Erythroblast (primary cell): Measurements from ENCODE around the gene PRSS8.
"Not testable (repeated sequence)": the region's sequence is repeated elsewhere in the genome, so short reads cannot be mapped to it uniquely, and the experiment has no call there.

Experiments used
- DNase-seq, 2 experiments: peaks; one replicate each; lab custom pipeline; 2025; lab: John Stamatoyannopoulos, UW
- GATA1 ChIP-seq: IDR thresholded peaks from 2 replicates; pipeline ENCODE4 v1.6.1; 2011; ENCODE audit warnings: low read depth, mild to moderate bottlenecking, control low read depth, low read length, moderate library complexity
- POLR2A ChIP-seq: IDR thresholded peaks from 2 replicates; pipeline ENCODE4 v1.6.1; 2011; ENCODE audit warnings: mild to moderate bottlenecking, low read length

PRSS8 gene

DNA sequence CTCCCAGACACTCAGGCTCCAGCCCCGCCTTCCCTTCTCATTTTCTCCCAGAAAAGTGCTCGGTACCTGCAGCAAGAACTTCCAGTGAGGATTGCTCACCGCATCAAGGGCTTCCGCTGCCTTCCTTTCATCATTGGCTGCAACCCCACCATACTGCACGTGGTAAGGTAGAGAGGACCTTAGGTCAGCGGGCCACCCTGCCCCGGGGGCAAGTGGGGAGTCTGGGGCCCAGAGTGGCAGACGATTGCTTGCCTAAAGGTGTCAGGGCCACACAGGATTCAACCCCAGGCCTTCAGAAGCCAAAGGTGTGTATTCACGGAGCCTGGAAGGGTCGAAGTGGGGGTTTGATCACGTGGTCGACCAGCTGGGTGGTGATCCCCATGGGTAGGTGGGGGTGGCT lies 25.9 kb downstream of the PRSS8 start:
- TF ChIP-seq POLR2A: no peak
- TF ChIP-seq GATA1: no peak
- no peak for DNase-seq

DNA sequence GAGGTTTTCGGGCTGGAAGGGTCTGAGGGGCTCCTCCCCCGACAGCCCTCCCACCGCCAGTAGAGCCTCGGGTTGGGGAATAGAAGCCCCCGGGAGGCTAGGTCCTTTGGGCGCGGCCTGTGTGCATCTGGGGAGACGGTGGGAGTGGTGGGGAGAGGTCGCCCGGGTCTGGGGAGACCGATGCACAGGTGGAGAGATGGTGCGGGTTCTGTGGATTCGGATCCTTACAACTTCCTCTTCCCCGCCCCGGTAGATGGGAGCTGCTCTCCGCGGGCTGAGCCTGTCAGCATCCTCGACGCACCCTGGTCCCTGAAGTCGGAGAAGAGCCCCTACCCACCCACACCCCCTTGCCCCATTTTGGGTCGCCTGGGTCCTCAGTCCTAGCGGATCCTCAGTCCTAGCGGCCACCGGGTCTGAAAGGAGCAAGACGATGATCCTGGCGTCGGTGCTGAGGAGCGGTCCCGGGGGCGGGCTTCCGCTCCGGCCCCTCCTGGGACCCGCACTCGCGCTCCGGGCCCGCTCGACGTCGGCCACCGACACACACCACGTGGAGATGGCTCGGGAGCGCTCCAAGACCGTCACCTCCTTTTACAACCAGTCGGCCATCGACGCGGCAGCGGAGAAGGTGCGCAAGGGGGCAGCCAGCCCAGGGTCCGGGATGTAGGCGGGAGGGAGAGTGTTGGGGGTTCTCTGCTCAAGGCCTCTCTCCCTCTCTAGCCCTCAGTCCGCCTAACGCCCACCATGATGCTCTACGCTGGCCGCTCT lies 26.6 kb downstream of the PRSS8 start:
- TF ChIP-seq POLR2A (no peak), GATA1 (no peak)
- DNase-seq: no peak

DNA sequence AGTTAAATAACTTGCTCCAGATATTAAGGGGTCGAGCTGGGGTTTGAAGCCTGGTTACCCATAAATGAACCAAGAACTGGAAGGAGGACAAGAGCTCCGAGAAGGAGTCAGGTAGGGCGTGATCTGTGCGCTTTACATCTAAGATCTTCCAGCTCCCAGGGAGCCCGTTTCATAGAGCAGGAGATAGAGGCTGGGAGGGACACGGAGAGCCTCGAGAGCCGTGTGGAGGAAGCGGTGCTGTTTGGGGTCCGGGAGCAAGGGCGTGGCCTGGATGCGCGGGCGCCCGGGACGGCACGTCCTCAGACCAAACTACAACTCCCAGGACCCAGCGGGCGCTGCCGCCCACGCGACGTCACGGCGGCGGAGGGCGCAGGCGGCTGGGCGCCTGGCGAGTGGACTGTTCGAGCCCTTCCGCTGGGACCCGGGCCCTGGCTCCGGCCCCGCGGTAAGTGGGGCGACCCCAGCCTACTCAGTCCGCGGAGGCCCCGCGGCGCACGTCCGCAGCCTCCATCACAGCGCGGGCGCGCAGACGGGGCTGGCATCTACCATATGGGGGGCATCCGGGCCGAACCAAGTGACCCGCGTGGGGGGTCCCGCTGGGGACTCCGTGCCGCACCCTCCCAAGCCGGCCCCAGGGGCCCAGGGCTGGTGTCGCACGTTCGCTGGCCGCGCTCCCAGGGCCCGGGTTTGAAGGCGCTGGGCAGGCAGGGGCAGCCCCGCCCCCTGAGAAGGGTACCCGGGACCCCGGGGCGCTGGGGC lies 27.3 kb downstream of the PRSS8 start, which contains the start of gene BCKDK:
Gene BCKDK, plus strand, starts transcription at position 352 of the 759 bp plus-strand sequence. CDS start 838 bp downstream, outside the sequence.
- peak; percentile 75 to 80 for DNase-seq
- TF ChIP-seq POLR2A (peak; percentile 64), GATA1 (no peak)

DNA sequence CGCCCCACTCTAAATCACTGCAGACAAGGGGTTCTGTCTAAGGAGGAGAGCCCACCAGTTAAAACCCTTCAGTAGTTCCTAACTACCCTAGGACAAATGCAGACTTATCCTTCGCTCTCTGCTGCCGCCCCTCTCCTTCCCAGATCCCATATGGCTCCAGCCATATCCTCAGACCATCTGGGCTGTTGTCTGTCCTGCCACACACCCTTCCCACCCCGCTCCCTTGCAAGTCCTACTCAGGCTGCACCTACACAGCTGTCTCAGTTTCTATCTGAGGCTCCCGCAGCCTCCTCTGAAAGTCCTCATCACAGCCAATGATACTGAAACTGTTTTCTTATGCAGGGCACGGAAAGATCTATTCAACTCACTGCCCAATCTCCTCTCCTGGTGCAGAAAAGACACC lies 28.1 kb downstream of the PRSS8 start:
- TF ChIP-seq GATA1 (no peak), POLR2A (no peak)
- DNase-seq: no peak

DNA sequence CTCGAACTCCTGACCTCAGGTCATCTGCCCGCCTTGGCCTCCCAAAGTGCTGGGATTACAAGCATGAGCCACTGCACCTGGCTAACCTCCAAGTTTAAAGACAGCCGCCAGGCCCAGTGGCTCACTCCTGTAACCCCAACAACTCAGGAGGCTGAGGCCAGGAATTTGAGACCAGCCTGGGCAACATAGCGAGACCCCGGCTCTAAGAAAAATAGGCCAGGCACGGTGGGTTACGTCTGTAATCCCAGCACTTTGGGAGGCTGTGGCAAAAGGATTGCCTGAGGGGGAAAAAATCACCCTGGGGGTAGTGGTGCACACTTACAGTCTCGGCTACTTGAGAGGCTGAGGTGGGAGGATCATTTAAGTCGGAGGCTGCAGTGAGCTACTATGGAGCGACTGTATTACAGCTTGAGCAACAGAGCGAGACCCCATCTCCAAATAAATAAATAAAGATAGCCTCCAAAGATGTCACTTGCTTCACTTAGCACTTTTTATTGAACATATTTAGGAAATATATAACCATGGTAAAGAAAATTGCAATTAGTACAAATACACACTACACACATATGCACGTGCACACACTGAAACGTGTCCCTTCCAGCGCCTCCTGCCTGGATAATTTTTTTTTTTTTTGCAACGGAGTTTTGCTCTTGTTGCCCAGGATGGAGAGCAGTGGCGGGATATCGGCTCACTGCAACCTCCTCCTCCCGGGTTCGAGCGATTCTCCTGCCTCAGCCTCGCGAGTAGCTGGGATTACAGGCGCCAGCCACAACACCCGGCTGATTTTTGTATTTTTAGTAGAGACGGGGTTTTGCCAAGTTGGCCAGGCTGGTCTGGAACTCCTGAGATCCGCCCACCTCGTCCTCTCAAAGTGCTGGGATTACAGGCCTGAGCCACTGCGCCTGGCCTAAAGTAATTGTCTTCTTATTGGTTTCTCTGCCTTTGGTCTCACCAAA lies 28.7 kb downstream of the PRSS8 start:
- no peak for TF ChIP-seq POLR2A
- TF ChIP-seq GATA1: no peak
- no peak for DNase-seq

DNA sequence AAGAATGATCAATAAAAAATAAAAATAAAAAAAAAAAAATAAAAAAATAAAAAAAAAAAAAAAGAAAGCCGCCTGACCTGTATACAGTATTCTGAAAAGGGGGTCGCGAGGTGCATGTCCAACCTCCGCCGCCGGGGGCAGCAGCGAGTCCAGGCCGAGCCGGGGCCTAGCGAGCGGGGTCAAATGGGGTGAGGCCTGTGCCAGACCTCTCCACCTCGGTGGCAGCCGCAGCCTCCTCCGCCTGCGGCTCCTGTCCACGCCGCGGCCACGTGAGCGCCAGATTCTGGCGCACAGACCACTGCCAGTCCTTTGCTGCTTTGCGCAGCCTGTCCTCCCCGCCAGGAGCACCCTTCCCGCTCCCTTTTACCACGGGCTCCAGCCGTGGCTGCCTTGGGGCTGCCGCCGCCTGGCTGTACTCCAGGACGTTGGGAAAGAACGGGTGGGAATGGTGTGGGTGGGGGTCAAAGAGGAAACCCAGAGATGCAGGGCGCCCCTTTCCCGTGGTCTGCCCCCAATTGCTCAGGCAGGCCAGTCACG lies 29.8 kb downstream of the PRSS8 start:
- TF ChIP-seq POLR2A (no peak), GATA1 (no peak)
- peak; percentile 87 to 90 for DNase-seq

DNA sequence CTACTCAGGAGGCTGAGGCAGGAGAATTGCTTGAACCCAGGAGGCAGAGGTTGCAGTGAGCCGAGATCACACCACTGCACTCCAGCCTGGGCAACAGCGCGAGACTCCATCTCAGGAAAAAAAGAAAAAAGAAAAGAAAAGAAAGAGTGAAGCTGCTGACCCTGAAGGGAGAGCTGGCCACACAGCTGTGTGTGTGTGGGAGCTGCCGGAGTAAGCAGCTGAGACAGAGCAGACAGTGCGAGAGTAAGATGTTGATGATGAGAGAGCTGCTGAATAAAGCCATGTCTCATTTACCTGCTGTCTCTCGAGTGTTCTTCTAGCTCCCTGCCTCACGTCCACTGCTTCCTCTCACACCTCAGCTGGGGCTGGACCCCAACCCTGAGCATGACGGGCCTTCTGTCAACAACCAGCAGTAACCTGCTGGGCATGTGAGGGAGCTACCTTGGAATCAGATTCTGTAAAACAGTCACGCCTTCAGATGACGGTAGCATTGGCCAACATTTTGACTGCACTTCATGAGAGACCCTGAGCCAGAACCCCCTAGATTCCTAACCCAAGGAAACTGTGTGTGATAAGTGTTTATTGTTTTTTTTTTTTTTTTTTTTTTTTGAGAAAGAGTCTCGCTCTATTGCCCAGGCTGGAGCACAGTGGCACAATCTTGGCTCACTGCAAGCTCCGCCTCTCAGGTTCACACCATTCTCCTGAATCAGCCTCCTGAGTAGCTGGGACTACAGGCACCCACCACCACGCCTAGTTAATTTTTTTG lies 34.5 kb downstream of the PRSS8 start:
- not testable (repeated sequence) for DNase-seq

DNA sequence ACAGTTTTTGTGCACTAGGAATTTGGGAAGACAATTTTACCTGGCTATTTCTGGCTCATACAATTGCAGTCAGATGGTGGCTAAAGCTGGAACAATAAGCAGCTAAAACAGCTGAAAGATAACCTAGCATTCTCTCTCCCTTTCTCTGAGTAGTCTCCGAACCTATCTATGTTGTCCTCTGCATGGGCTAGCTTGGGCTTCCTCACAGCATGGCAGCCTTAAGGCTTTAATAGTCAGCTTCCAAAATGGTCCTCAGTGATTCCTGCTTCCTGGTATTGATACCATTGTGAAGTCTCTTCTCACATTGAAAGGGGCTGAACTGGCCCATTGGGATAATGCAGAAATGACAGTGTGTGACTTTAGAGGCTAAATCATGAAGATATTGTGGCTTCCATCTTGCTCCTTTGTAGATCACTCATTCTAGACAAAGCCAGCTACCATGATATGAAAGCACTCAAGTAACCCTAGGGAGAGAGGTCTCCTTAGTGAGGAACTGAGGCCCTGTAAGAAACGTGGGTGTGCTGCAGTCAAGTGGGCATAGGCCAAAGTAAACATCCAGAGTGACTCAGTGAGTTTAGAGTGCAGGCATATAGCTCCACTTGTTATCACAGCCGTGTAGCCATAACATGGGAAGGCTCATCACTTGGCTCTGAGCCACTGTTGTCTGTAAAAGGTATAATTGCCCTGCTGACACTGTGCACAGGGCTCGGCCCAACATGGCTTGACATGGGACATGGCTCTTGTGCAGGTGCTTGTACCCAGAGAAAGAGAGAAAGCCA lies 35.5 kb downstream of the PRSS8 start:
- TF ChIP-seq POLR2A (no peak), GATA1 (no peak)
- no peak for DNase-seq

DNA sequence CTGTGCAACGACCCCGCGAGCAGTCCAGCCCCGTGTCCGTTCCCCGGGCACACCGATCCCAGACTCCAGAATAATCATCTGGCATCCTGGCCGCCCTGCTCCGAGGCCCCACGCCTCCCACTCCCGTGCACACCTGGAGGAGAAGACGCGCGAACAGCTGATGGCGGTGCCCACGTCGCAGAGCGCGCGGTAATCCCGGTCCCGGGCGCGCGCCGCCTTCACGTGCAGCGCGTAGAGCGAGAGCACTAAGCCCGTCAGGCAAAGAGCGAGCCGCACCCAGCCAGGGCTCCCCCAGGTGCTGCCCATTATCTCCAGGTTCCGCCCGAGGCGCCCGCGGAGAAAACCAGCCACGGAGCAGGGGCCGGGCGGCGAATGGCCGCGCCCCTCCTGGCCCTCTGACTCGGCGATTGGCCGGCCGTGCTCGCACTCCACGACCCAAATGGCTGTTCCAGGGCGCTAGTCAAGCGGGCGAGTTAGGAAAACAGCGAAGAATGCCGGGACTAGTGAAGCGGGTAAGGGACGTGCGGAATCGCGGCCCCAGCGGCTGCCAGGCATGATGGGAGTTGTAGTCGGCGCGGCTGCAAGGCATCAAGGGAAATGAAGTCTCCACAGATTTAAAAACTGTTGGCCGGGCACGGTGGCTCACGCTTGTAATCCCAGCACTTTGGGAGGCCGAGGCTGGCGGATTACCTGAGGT lies 41.0 kb downstream of the PRSS8 start, which contains the start of gene VKORC1:
Gene VKORC1, minus strand, starts transcription at position 374 of the 697 bp plus-strand sequence. Its CDS starts 68 bp downstream, at position 306.
- no peak for TF ChIP-seq GATA1
- TF ChIP-seq POLR2A: peak; percentile 65
- DNase-seq: peak; percentile 94

DNA sequence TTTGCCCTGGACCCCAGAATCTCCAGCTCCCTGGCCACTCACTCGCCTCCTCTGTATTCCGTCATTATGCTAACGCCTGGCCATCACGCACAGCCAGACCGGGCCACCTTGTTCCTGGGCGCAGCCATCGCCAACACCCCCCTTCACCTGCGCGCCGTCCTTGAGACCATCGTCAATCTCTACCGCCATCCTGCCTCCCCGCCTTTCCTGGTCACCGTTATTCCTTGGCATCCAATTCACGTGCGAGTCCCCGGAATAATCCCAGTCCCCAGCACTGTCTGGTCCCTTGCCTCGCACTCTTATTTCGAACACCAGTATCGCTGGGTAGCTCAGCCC lies 41.5 kb downstream of the PRSS8 start:
- DNase-seq: no peak
- TF ChIP-seq POLR2A (no peak), GATA1 (no peak)

DNA sequence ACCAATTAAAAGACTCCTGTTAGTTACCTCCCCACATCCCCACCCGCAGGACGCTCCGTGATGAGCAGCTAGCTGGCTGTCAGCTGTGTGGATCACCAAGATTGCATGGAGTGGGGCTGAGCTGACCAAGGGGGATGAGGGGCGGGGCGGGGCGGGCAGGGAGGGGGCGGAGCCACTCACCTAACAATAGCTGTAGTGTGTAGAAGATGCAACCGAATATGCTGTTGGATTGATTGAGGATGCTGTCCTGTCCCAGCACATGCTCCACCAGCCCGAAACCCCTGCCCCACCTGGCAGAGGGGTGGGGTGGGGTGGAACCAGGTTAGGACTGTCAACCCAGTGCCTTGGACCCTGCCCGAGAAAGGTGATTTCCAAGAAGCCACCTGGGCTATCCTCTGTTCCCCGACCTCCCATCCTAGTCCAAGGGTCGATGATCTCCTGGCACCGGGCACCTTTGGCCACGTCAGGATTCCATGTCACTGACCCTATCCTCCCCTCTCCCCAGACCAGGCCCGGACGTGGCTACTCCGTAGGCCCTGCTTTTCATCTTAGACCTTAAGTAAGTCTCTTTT lies 42.3 kb downstream of the PRSS8 start:
- no peak for DNase-seq
- TF ChIP-seq GATA1 (no peak), POLR2A (no peak)

DNA sequence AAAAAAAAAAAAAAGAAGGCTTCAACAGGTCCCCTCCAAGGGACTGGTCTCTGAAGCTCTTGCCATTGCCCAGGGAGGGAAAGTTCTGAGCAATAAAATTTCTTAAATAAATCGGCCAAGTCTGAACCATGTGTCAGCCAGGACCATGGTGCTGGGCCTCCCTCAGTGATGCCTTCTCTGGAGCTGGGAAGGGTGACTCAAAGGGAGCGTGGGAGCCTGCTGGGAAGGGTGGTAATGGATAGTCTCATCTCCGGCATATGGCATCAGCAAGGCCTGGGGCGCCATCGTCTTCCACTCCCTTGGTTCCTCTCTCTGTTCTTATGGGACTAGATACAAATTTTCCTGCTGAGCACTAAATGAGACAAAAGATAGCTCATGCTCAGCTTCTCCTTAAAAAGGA lies 43.2 kb downstream of the PRSS8 start:
- TF ChIP-seq GATA1 (no peak), POLR2A (no peak)
- no peak for DNase-seq
